NT2/D1 (cell line): ENCODE results near the gene PRIMA1.

ENCODE experiments used
- SUZ12 ChIP-seq: IDR thresholded peaks from 2 replicates; pipeline ENCODE4 v1.6.1; 2011; ENCODE audit not compliant: insufficient read length, insufficient read depth; ENCODE audit errors: extremely low read depth
- YY1 ChIP-seq: IDR thresholded peaks from 2 replicates; pipeline ENCODE4 v1.6.1; 2011; ENCODE audit not compliant: insufficient read length, insufficient read depth
- ZNF274 ChIP-seq: IDR thresholded peaks from 2 replicates; pipeline ENCODE4 v1.6.1; 2011; ENCODE audit warnings: mild to moderate bottlenecking, low read depth, low read length

- TF ChIP-seq YY1, result no peak
- no peak for TF ChIP-seq SUZ12
- no peak for TF ChIP-seq ZNF274
Observed at GRCh38 chr14:93733631-93734030, 54.7 kb downstream of the PRIMA1 start.
